GM18505 (cell line): ENCODE data around the gene HACL1.
"Not testable (repeated sequence)": the region's sequence is repeated elsewhere in the genome, so short reads cannot be mapped to it uniquely, and the experiment has no call there.

Source experiments
- ATAC-seq: cut with Tn5 transposase; IDR thresholded peaks from one replicate; pipeline ENCODE4 v1.9.1; 2021; ENCODE audit not compliant: unreplicated experiment
- POLR2A ChIP-seq: IDR thresholded peaks from 4 replicates; pipeline ENCODE4 v1.6.1; 2011; ENCODE audit warnings: borderline replicate concordance; ENCODE audit not compliant: insufficient read depth, insufficient read length; ENCODE audit errors: extremely low read depth

The HACL1 gene

GRCh38 chr3:15635121-15635661 lies 33.8 kb upstream of the HACL1 start:
- no peak for TF ChIP-seq POLR2A
- no peak for ATAC-seq

DNA sequence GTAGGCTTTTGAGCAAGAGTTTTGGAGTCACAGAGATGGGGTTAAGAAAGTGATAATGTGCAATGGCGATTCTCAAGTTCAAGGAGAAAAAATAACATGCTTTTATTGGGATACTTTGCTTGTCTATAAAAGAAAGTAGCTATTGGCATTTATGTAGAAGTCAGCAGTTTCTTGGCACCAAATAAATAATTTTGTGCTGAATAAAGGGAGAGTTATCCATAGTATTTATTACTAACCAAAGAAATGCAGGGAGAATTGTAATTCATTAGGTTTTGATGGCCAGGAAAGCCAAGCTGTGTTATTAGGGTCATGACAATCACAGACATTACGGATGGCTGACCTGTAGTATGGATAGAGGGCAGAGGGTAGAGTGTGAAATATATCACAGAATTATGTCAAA lies 33.3 kb upstream of the HACL1 start:
- ATAC-seq: no peak
- no peak for TF ChIP-seq POLR2A

DNA sequence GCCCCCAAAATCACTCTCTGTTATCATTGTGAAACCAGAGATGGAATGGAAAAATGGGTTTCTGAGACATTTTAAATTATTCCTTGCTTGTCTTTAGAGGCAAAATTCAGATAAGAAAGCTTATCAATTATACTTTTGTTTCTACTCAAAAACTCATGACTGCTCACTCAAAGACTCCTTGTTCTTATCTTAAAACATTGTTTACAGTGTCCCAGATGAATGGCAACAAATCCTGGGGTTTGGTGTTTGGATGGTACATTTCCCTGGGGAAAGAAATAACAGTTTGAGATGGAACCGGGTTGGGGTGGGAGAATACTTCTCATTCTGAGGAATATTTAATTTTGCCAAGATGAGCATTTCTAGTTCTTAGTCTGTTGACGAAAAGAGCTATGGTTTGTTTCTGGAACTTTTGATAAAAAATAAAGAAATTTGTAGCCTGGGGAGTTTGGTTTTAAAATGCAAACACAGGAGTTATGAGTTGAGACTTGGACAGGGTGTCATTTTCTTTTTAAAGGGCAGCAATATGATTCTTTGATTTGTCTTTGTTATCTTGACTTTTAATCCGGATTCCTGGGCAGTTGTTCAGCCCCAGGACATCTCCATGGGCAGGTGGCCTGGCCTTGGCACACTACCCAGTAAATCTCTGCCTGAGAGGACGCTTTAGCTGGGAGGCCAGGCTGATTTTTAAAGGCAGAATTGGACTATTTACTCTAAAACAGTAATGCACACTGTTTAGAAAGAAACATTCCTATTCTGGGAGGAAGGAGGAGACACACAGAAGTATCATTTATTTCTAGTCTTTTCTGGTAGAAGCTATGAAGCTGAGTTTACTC lies 32.6 kb upstream of the HACL1 start:
- no peak for TF ChIP-seq POLR2A
- ATAC-seq: no peak

- no peak for TF ChIP-seq POLR2A
- ATAC-seq: no peak
These were observed 31.8 kb upstream of the HACL1 start for GRCh38 chr3:15633159-15633558.

- no peak for TF ChIP-seq POLR2A
- ATAC-seq: no peak
These were observed 30.8 kb upstream of the HACL1 start for GRCh38 chr3:15632212-15632580.

DNA sequence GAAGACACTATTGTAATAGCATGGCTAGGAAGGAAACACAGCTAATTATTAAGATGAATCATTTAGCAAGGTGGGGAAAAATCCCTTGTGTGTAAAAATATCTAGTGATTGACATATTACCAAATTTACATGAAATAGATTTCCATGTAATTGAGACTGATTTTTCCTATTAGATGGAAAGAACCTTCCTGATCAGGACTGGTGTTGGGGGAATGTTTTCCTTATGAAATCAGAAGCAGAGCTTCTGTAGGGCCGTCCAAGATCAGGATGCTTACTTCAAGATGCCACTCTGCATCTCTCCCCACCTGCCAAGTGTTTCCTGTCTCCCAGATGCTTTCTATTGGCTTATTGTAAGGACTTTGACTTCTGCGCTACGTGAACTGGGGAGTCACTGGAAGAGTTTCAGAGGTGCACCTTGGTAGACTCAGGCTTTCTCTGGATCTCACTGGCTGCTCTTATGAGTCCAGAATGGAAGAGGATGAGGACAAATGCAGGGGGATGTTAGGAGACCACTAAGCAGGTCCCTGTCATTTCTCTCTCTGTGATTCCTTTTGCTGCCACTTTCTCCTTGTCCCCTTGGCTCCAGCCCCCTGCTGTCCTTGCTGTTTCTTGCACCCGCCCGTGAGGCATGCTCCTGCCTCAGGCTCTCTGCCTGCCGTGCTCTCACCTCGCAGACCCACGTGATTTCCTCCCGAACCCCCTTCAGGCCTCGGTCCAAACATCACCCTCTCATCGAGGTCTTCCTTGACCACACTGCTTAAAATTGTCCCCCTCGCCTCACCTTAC lies 30.2 kb upstream of the HACL1 start:
- no peak for TF ChIP-seq POLR2A
- ATAC-seq: no peak

- TF ChIP-seq POLR2A: no peak
- no peak for ATAC-seq
These were observed 29.4 kb upstream of the HACL1 start for GRCh38 chr3:15630646-15631350.

GRCh38 chr3:15629860-15630597 lies 28.7 kb upstream of the HACL1 start:
- peak; percentile 82 for ATAC-seq

GRCh38 chr3:15628967-15629366 lies 27.6 kb upstream of the HACL1 start:
- no peak for ATAC-seq
- no peak for TF ChIP-seq POLR2A

More at GRCh38 chr3:15629860-15630597, 28.7 kb upstream of the HACL1 start:
- TF ChIP-seq POLR2A: no peak

- no peak for TF ChIP-seq POLR2A
These were observed 22.4 kb upstream of the HACL1 start for GRCh38 chr3:15623535-15624440.

GRCh38 chr3:15619659-15620464 lies 18.5 kb upstream of the HACL1 start:
- ATAC-seq: not testable (repeated sequence)

More at GRCh38 chr3:15623535-15624440, 22.4 kb upstream of the HACL1 start:
- ATAC-seq: no peak
